ENCODE results near the gene SDHB. TPM values are rescaled to one million over a fixed set of nuclear protein-coding genes. Genes with fewer than 3 reads are reported as not detected.

SDHB gene
- total RNA-seq, 2 donors from 2014 or later, result 93.0 to 113 TPM

GRCh38 chr1:17020502-17020901, 33.3 kb downstream of the SDHB start:
- Histone ChIP-seq H3K9me3 (no peaks in the 10 kb centered on the region), H3K36me3 (peaks cover 9 to 15% of the 10 kb centered on the region in 2 donors), H3K4me1 (replicated peaks) (no peaks in the 10 kb centered on the region), H3K4me3 (no peak overlapping the region), H3K27me3 (replicated peaks; ENCODE audit: insufficient read depth) (no peaks in the 10 kb centered on the region), H3K27ac (no peak overlapping the region)
- intact Hi-C loops (cut with DNase I), result no loop called here
- peak; percentile 55 for DNase-seq (ENCODE audit: low spot score)
- TF ChIP-seq CTCF (IDR thresholded peaks at IDR 0.05), result no peak
- TF ChIP-seq POLR2A (IDR thresholded peaks at IDR 0.05), result no peak
- peak; percentile 75 for TF ChIP-seq POLR2AphosphoS5 (IDR thresholded peaks at IDR 0.05)
- WGBS, result 32% methylated on average over 2 of the region's 2 CpGs

- intact Hi-C loops (cut with DNase I), result no loop called here
- H3K4me1 ChIP-seq (replicated peaks), result no peaks in the 10 kb centered on the region
- peaks cover 9 to 14% of the 10 kb centered on the region in 2 donors for H3K36me3 ChIP-seq
- no peak overlapping the region for H3K4me3 ChIP-seq
- no peaks in the 10 kb centered on the region for H3K9me3 ChIP-seq
- 32% methylated on average over 1 of the region's 1 CpG for WGBS
- no peak overlapping the region for H3K27ac ChIP-seq
- DNase-seq (ENCODE audit: low spot score), result no peak
- no peak for TF ChIP-seq POLR2A (IDR thresholded peaks at IDR 0.05)
- no peak for TF ChIP-seq CTCF (IDR thresholded peaks at IDR 0.05)
- no peak for TF ChIP-seq POLR2AphosphoS5 (IDR thresholded peaks at IDR 0.05)
- no peaks in the 10 kb centered on the region for H3K27me3 ChIP-seq (replicated peaks; ENCODE audit: insufficient read depth)
These were observed 35.0 kb downstream of the SDHB start for GRCh38 chr1:17018849-17019248.

GRCh38 chr1:17017435-17017834, 36.4 kb downstream of the SDHB start:
- no peak for DNase-seq (ENCODE audit: low spot score)
- TF ChIP-seq POLR2A (IDR thresholded peaks at IDR 0.05), result no peak
- no peak for TF ChIP-seq CTCF (IDR thresholded peaks at IDR 0.05)
- no peak for TF ChIP-seq POLR2AphosphoS5 (IDR thresholded peaks at IDR 0.05)
- WGBS, result 95% methylated on average over 7 of the region's 7 CpGs
- H3K27me3 ChIP-seq (replicated peaks; ENCODE audit: insufficient read depth), result no peaks in the 10 kb centered on the region
- H3K36me3 ChIP-seq, result peaks cover 7% of the 10 kb centered on the region in 2 donors
- intact Hi-C loops (cut with DNase I), result no loop called here
- H3K9me3 ChIP-seq, result no peaks in the 10 kb centered on the region
- H3K4me3 ChIP-seq, result no peak overlapping the region
- H3K4me1 ChIP-seq (replicated peaks), result no peaks in the 10 kb centered on the region
- H3K27ac ChIP-seq, result no peak overlapping the region

- Histone ChIP-seq H3K4me3 (no peak overlapping the region), H3K9me3 (no peaks in the 10 kb centered on the region), H3K4me1 (replicated peaks) (no peaks in the 10 kb centered on the region), H3K27me3 (replicated peaks; ENCODE audit: insufficient read depth) (no peaks in the 10 kb centered on the region), H3K27ac (no peak overlapping the region), H3K36me3 (no peaks in the 10 kb centered on the region)
- no peak for DNase-seq (ENCODE audit: low spot score)
- TF ChIP-seq POLR2AphosphoS5 (IDR thresholded peaks at IDR 0.05), result no peak
- no peak for TF ChIP-seq CTCF (IDR thresholded peaks at IDR 0.05)
- TF ChIP-seq POLR2A (IDR thresholded peaks at IDR 0.05), result no peak
- WGBS, result 66% methylated on average over 5 of the region's 5 CpGs
- intact Hi-C loops (cut with DNase I), result no loop called here
These were observed 37.5 kb downstream of the SDHB start for GRCh38 chr1:17016317-17016661.

GRCh38 chr1:17014671-17015567, 38.9 kb downstream of the SDHB start:
- intact Hi-C loops (cut with DNase I), result no loop called here

More at GRCh38 chr1:17014671-17015567, 38.9 kb downstream of the SDHB start:
- TF ChIP-seq POLR2AphosphoS5 (IDR thresholded peaks at IDR 0.05), result no peak
- TF ChIP-seq POLR2A (IDR thresholded peaks at IDR 0.05), result no peak
- TF ChIP-seq CTCF (IDR thresholded peaks at IDR 0.05), result no peak
- H3K9me3 ChIP-seq, result no peaks in the 10 kb centered on the region
- H3K27me3 ChIP-seq (replicated peaks; ENCODE audit: insufficient read depth), result no peaks in the 10 kb centered on the region
- no peak overlapping the region for H3K27ac ChIP-seq
- no peak for DNase-seq (ENCODE audit: low spot score)
- WGBS, result 79% methylated on average over 10 of the region's 10 CpGs
- H3K36me3 ChIP-seq, result no peaks in the 10 kb centered on the region
- peaks cover 4% of the 10 kb centered on the region for H3K4me1 ChIP-seq (replicated peaks)
- no peak overlapping the region for H3K4me3 ChIP-seq

Data from prostate gland (tissue), 2 donors.